Measurements from ENCODE around the gene PARD3B. TPM values are rescaled to one million over a fixed set of nuclear protein-coding genes. Genes with fewer than 3 reads are reported as not detected.

PARD3B gene
- total and polyA plus RNA-seq, 2 of the 8 experiments (the other 6 are each of a cell fraction or from before 2014, with no cell fraction given) = 1.2 to 5.7 TPM

DNA sequence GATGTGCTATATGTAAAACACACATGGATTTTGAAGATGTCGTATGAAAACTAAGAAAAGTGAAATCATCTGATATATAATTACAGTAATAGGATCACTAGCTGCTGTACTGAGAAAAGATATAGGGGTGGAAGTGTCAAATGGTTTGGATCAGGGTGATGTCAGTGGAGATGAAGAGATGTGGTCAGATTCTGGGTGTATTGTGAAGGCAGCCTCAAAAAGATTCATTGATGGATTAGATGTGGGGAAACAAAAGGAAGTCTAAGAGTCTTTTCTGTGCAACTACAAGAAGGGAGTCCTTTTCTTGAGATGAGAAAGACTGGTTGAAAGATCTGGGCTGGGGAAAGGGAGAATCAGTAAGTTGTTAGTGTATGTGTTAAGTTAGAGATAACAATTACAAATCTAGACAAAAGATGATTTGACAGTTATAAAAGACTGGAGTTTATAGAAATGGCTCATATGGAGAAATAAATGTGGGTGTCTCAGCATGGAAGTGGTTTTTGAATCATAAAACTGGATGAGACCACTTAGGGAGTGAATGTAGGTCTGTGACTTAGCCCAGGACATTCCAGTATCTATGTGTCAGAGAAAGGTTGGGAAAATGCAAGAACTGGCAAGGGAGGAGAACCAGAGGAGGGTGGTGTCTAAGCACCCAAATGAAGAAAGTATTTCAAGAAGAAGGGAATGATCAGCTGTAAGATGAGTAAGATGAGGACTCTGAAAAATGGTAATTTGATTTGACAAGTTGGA, 347.4 kb downstream of the PARD3B start:
- H2BK5ac ChIP-seq (ENCODE audit: low read depth, low read length) = no peak overlapping the region
- H3K4me2 ChIP-seq (ENCODE audit: insufficient read depth in 1 of 2, low read depth in 2 of 2, low read length in 2 of 2) = no peak overlapping the region
- no peak overlapping the region for H2BK120ac ChIP-seq (replicated peaks; ENCODE audit: low read depth, low read length)
- H2AFZ ChIP-seq (ENCODE audit: low read length) = no peak overlapping the region
- no peaks in the 10 kb centered on the region for H4K20me1 ChIP-seq (replicated peaks in 1 of 2; ENCODE audit: control insufficient read depth in 1 of 2, insufficient read depth in 2 of 2, low read length in 2 of 2)
- no peak overlapping the region for H3K18ac ChIP-seq (ENCODE audit: extremely low read depth, low read length)
- H3K36me3 ChIP-seq (ENCODE audit: control insufficient read depth in 2 of 4, insufficient read depth in 4 of 4, low read length in 3 of 4) = no peaks in the 10 kb centered on the region
- CTCF ChIA-PET (ENCODE audit: partially characterized antibody) = interaction anchor here (0.6 to 4.5 kb wide), 14 partner anchors 9 to 842 kb away, joined by 3 to 31 read pairs (median 5); no protein-coding TSS in a partner anchor
- no peak overlapping the region for H3K14ac ChIP-seq (ENCODE audit: insufficient read length)
- DNase-seq (ENCODE audit: low read depth in 1 of 2, low spot score in 2 of 2) (no peak), FAIRE-seq (no peak)
- H4K8ac ChIP-seq (ENCODE audit: extremely low read depth, insufficient read depth, low read length) = no peak overlapping the region
- no peaks in the 10 kb centered on the region for H3K27me3 ChIP-seq (replicated peaks in 1 of 4; ENCODE audit: control insufficient read depth in 3 of 4, extremely low read depth in 1 of 4, insufficient read depth in 3 of 4, low read length in 3 of 4)
- no peaks in the 10 kb centered on the region for H3K9me3 ChIP-seq (ENCODE audit: insufficient read depth in 2 of 2, low read depth in 1 of 2, low read length in 1 of 2)
- H3K23me2 ChIP-seq (ENCODE audit: low read depth, low read length) = peaks cover 2% of the 10 kb centered on the region; the same call in 1 of the 2 replicates
- no peaks in the 10 kb centered on the region for H3K79me2 ChIP-seq (ENCODE audit: control insufficient read depth in 1 of 2, insufficient read depth in 2 of 2, low read length in 2 of 2)
- no peak overlapping the region for H3K23ac ChIP-seq (ENCODE audit: insufficient read length)
- no peak overlapping the region for H3K27ac ChIP-seq (ENCODE audit: low read depth, low read length)
- POLR2A ChIA-PET (ENCODE audit: partially characterized antibody) = interaction anchor here (0.6 kb wide), 1 partner anchor 14 kb away, joined by 3 read pairs; no protein-coding TSS in a partner anchor
- H3K4me3 ChIP-seq (ENCODE audit: extremely low read depth in 1 of 4, insufficient read depth in 2 of 4, low read depth in 3 of 4, low read length in 4 of 4) = no peak overlapping the region
- H3K4me1 ChIP-seq (replicated peaks in 1 of 4; ENCODE audit: control insufficient read depth in 3 of 4, insufficient read depth in 4 of 4, low read length in 3 of 4) = no peaks in the 10 kb centered on the region
- H3K4ac ChIP-seq (replicated peaks; ENCODE audit: insufficient read length, low read depth, low read length) = no peak overlapping the region
- H2AK5ac ChIP-seq (ENCODE audit: low read depth, low read length) = no peak overlapping the region
- no peak overlapping the region for H2BK15ac ChIP-seq (ENCODE audit: low read length)
- H3K56ac ChIP-seq (replicated peaks; ENCODE audit: insufficient read length, low read depth, low read length) = no peak overlapping the region
- H4K5ac ChIP-seq (ENCODE audit: insufficient read length, low read depth, low read length) = no peak overlapping the region
- no peak overlapping the region for H2BK20ac ChIP-seq (ENCODE audit: low read length)
- no peak overlapping the region for H4K91ac ChIP-seq (replicated peaks; ENCODE audit: insufficient read length, low read length)
- 83% methylated on average over 1 of the region's 1 CpG; no CpG with 5 or more reads in 1 of the 2 experiments for WGBS, 2 experiments (ENCODE audit: extremely low coverage in 1 of 2, insufficient coverage in 1 of 2, insufficient read length in 1 of 2, insufficient replicate concordance in 2 of 2, low coverage in 1 of 2, low lambda C conversion rate in 2 of 2, missing lambda C conversion rate in 1 of 2)
- H3K79me1 ChIP-seq (ENCODE audit: low read depth, low read length) = no peaks in the 10 kb centered on the region
- H3K9ac ChIP-seq (replicated peaks in 1 of 4; ENCODE audit: extremely low read depth in 1 of 4, low read depth in 3 of 4, low read length in 3 of 4) = no peak overlapping the region
- no peak overlapping the region for H2BK12ac ChIP-seq (ENCODE audit: low read depth, low read length)
- TF ChIP-seq, protein P1, sequence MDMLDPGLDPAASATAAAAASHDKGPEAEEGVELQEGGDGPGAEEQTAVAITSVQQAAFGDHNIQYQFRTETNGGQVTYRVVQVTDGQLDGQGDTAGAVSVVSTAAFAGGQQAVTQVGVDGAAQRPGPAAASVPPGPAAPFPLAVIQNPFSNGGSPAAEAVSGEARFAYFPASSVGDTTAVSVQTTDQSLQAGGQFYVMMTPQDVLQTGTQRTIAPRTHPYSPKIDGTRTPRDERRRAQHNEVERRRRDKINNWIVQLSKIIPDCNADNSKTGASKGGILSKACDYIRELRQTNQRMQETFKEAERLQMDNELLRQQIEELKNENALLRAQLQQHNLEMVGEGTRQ (IDR thresholded peaks at IDR 0.05; ENCODE audit: low read length) = no peak
- TF ChIP-seq RBBP5 (IDR thresholded peaks at IDR 0.05; ENCODE audit: borderline replicate concordance, low read depth, low read length) = no peak
- no peak for TF ChIP-seq JUND (IDR thresholded peaks at IDR 0.05; ENCODE audit: low read length)
- no peak for TF ChIP-seq NRF1 (IDR thresholded peaks at IDR 0.05; ENCODE audit: low read depth, low read length)
- no peak for TF ChIP-seq CBX8 (IDR thresholded peaks at IDR 0.05; ENCODE audit: borderline replicate concordance, low read depth, low read length)
- no peak for TF ChIP-seq KDM1A (IDR thresholded peaks at IDR 0.05; ENCODE audit: borderline replicate concordance, low read length)
- no peak for TF ChIP-seq SUZ12 (IDR thresholded peaks at IDR 0.05; ENCODE audit: low read length)
- no peak for TF ChIP-seq SP1 (IDR thresholded peaks at IDR 0.05; ENCODE audit: low read depth, low read length)
- TF ChIP-seq SP2 (IDR thresholded peaks at IDR 0.05; ENCODE audit: low read length) = no peak

All from H1 (cell line).